ENCODE measurements around the gene MRM3.

- TF ChIP-seq CTCF (IDR thresholded peaks at IDR 0.05) = no peak
- TF ChIP-seq ZFX (IDR thresholded peaks at IDR 0.05; ENCODE audit: borderline replicate concordance) = no peak
These were observed 4.1 kb upstream of the MRM3 start for GRCh38 chr17:778096-778495.
